KMS-11 (cell line): ENCODE results near the gene APBA2.

Source experiments
- H2AFZ ChIP-seq: fragments of 200-600 bp; sonication (generic); 2 replicates; pipeline ENCODE4 v1.6.1; 2016; ENCODE audit warnings: antibody characterized with exemption, mixed run types, low read depth
- H3K27ac ChIP-seq: fragments of 200-600 bp; sonication (generic); 2 replicates; pipeline ENCODE4 v1.6.1; 2016; ENCODE audit warnings: mild to moderate bottlenecking, mixed run types
- H3K27me3 ChIP-seq: fragments of 200-600 bp; sonication (generic); 2 replicates; pipeline ENCODE4 v1.6.1; 2017; ENCODE audit warnings: mild to moderate bottlenecking, low read depth, mixed run types, moderate library complexity; ENCODE audit not compliant: insufficient read depth
- H3K36me3 ChIP-seq: fragments of 200-600 bp; sonication (generic); 2 replicates; pipeline ENCODE4 v1.6.1; 2017; ENCODE audit warnings: mild to moderate bottlenecking, mixed run types; ENCODE audit not compliant: insufficient read depth
- H3K4me1 ChIP-seq: fragments of 200-600 bp; sonication (generic); 2 replicates; pipeline ENCODE4 v1.6.1; 2016; ENCODE audit warnings: mild to moderate bottlenecking, low read depth, mixed run types; ENCODE audit not compliant: poor library complexity, severe bottlenecking
- H3K4me2 ChIP-seq: fragments of 200-600 bp; sonication (generic); 2 replicates; pipeline ENCODE4 v1.7.0; 2016; ENCODE audit warnings: mild to moderate bottlenecking, mixed run types
- H3K4me3 ChIP-seq: fragments of 200-600 bp; sonication (generic); IDR thresholded peaks from 2 replicates; pipeline ENCODE4 v1.6.1; 2017; ENCODE audit warnings: low read depth, low read length, mixed read lengths; ENCODE audit not compliant: insufficient read depth
- H3K79me2 ChIP-seq: fragments of 200-600 bp; sonication (generic); 2 replicates; pipeline ENCODE4 v1.6.1; 2016; ENCODE audit warnings: low read depth, mixed run types; ENCODE audit not compliant: insufficient read depth
- H3K9ac ChIP-seq: fragments of 200-600 bp; sonication (generic); 2 replicates; pipeline ENCODE4 v1.6.1; 2016; ENCODE audit warnings: mild to moderate bottlenecking, mixed run types
- H4K20me1 ChIP-seq: fragments of 200-600 bp; sonication (generic); 2 replicates; pipeline ENCODE4 v1.6.1; 2016; ENCODE audit warnings: mild to moderate bottlenecking, mixed run types; ENCODE audit not compliant: insufficient read depth
- TF ChIP-seq, protein P1 (sequence below): fragments of 200-600 bp; sonication (generic); conservative IDR thresholded peaks from 2 replicates; pipeline ENCODE4 v1.6.1; 2017; ENCODE audit warnings: low read depth, mild to moderate bottlenecking, antibody characterized with exemption, low read length, moderate library complexity, mixed read lengths

The APBA2 gene

DNA sequence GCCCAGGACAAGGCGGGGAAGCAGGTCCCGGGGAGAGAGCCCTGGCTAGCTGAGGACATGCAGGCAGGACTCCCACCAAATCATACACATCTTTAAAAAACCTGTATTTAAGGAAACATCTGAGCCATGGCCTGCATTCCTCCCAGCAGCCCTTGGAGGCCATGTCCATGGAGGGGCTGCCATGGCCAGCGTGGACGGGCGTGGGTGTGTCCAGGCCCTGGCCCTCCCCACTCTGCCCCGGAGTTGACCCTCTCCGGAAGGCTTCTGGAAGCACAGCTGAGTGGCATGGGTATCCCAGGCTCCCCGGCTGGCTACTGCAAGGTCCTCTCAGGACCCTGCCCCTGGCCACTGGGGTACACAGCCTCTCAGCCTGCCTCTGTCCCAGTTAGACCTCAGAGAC lies 234.1 kb downstream of the APBA2 start:
- H2AFZ ChIP-seq: no peak overlapping the region
- TF ChIP-seq, protein P1, sequence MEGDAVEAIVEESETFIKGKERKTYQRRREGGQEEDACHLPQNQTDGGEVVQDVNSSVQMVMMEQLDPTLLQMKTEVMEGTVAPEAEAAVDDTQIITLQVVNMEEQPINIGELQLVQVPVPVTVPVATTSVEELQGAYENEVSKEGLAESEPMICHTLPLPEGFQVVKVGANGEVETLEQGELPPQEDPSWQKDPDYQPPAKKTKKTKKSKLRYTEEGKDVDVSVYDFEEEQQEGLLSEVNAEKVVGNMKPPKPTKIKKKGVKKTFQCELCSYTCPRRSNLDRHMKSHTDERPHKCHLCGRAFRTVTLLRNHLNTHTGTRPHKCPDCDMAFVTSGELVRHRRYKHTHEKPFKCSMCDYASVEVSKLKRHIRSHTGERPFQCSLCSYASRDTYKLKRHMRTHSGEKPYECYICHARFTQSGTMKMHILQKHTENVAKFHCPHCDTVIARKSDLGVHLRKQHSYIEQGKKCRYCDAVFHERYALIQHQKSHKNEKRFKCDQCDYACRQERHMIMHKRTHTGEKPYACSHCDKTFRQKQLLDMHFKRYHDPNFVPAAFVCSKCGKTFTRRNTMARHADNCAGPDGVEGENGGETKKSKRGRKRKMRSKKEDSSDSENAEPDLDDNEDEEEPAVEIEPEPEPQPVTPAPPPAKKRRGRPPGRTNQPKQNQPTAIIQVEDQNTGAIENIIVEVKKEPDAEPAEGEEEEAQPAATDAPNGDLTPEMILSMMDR: no peak

DNA sequence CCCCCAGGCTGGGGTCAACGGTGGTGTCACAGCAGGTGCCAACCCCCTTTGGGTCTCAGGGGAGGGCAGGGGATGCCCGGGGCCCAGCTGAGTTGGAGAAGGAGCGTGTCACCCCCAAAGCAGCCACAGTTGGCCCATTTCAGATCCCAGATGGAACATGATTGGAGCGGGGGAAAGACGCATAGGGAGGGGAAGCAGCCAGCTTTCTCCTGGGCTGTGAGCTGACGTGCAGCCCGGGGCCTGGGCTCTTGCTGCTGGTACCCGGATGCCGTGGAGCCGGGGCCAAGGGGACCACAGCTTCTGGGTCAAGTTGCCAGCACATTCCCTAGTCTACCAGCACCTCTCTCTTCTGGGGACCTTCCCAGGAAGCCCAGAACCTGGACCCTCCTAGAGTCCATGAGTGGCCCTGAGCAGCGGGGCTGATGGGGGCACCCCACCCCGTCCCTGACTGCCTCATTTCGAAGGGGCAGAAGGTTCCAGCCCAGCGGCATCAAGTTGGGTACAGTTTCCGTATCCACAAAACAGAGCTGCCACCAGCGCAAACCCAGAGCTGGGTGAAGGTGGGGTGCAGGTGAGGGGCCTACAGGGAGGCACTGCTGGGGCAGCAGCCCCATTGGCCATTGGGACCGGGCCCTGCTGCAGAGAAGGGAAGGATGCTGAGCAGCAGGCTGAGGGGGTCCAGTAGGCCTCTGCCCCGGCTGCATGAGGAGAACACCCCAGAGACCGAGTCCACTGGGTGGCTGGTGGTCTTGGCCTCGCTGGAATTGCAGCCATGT lies 235.0 kb downstream of the APBA2 start:
- no peaks in the 10 kb centered on the region for H3K4me1 ChIP-seq

More for the DNA sequence above, 234.1 kb downstream of the APBA2 start:
- H3K27ac ChIP-seq: no peak overlapping the region
- H3K9ac ChIP-seq: no peak overlapping the region
- H4K20me1 ChIP-seq: no peaks in the 10 kb centered on the region
- H3K4me1 ChIP-seq: no peaks in the 10 kb centered on the region
- no peaks in the 10 kb centered on the region for H3K79me2 ChIP-seq
- no peaks in the 10 kb centered on the region for H3K27me3 ChIP-seq
- H3K4me3 ChIP-seq: no peak overlapping the region
- no peaks in the 10 kb centered on the region for H3K36me3 ChIP-seq
- no peak overlapping the region for H3K4me2 ChIP-seq

DNA sequence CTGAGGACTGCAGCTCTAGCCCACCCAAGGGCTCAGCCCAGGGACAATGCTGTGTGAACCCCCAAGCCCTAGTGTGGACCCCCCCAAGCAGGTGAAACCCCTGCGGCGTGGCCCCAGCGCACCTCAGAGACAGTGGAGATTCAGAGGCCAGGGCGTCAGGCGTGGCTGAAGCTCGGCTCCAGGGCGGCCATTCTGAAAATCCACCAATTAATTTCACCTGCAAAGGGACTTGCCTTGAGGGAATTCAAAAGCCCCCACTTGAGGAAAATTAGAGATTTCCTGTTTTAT lies 235.5 kb downstream of the APBA2 start:
- no peaks in the 10 kb centered on the region for H3K36me3 ChIP-seq
- TF ChIP-seq, protein P1: no peak
- H3K4me1 ChIP-seq: no peaks in the 10 kb centered on the region
- no peak overlapping the region for H2AFZ ChIP-seq
- H3K27ac ChIP-seq: no peak overlapping the region
- H3K4me3 ChIP-seq: no peak overlapping the region
- no peaks in the 10 kb centered on the region for H3K79me2 ChIP-seq
- H4K20me1 ChIP-seq: no peaks in the 10 kb centered on the region
- no peak overlapping the region for H3K4me2 ChIP-seq
- no peak overlapping the region for H3K9ac ChIP-seq
- H3K27me3 ChIP-seq: no peaks in the 10 kb centered on the region

More for the DNA sequence above, 235.0 kb downstream of the APBA2 start:
- no peak overlapping the region for H3K4me2 ChIP-seq
- no peaks in the 10 kb centered on the region for H3K79me2 ChIP-seq
- H3K9ac ChIP-seq: no peak overlapping the region
- H3K27me3 ChIP-seq: no peaks in the 10 kb centered on the region
- TF ChIP-seq, protein P1: no peak
- H4K20me1 ChIP-seq: no peaks in the 10 kb centered on the region
- no peak overlapping the region for H2AFZ ChIP-seq
- H3K27ac ChIP-seq: no peak overlapping the region
- H3K4me3 ChIP-seq: no peak overlapping the region
- no peaks in the 10 kb centered on the region for H3K36me3 ChIP-seq

DNA sequence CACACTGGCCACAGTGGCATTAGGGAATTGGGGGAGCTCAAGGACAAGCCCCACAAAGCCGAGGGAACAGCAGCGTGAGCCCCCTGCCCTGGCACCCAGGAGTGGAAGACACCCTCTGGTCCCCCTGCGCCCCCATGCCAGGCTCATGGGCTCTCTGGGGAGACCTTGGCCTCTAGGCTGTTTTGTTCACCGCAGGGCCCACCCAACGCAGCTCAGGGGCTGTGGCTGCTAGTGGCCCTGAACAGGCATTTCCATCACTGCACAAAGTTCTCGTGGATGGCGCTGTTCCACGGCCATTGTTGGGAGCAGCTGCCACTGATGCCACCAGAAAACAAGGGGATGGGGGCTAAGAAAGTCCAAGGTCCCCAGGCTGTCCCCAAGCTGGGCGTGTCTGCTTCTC lies 236.1 kb downstream of the APBA2 start:
- Histone ChIP-seq H3K79me2 (no peaks in the 10 kb centered on the region), H3K4me2 (no peak overlapping the region), H3K27me3 (no peaks in the 10 kb centered on the region), H3K36me3 (no peaks in the 10 kb centered on the region), H3K4me1 (no peaks in the 10 kb centered on the region), H4K20me1 (no peaks in the 10 kb centered on the region), H3K9ac (no peak overlapping the region), H3K27ac (no peak overlapping the region), H3K4me3 (no peak overlapping the region), H2AFZ (no peak overlapping the region)
- TF ChIP-seq, protein P1: no peak
